GM21367 (cell line): ENCODE measurements around the gene WDR70.
"Not testable (repeated sequence)": the region's sequence is repeated elsewhere in the genome, so short reads cannot be mapped to it uniquely, and the experiment has no call there.

Experiments used
- ATAC-seq: cut with Tn5 transposase; IDR thresholded peaks from one replicate; pipeline ENCODE4 v1.9.1; 2021; ENCODE audit not compliant: unreplicated experiment

WDR70 gene

GRCh38 chr5:37787742-37788141, 408.6 kb downstream of the WDR70 start:
- no peak for ATAC-seq

GRCh38 chr5:37789991-37790390, 410.9 kb downstream of the WDR70 start:
- ATAC-seq: no peak

DNA sequence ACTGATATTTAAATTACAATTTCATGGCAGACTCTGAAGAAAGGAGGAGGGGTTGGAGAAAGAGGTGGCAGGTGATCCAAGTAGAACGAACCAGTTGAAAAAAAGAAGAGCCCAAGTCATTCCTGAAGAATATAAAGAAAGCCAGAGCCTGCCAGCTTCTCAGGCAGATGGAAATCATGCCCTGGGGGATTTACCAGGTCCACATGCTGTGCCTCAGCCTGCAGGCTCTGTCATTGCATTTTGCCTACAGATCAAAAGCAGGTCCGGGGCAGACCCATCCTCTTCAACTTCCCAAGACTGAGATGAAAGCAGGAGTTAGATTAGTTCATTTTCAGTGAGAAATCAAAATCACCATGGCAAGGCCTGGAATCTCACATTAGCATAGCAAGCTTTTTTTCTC, 412.2 kb downstream of the WDR70 start:
- ATAC-seq: no peak

DNA sequence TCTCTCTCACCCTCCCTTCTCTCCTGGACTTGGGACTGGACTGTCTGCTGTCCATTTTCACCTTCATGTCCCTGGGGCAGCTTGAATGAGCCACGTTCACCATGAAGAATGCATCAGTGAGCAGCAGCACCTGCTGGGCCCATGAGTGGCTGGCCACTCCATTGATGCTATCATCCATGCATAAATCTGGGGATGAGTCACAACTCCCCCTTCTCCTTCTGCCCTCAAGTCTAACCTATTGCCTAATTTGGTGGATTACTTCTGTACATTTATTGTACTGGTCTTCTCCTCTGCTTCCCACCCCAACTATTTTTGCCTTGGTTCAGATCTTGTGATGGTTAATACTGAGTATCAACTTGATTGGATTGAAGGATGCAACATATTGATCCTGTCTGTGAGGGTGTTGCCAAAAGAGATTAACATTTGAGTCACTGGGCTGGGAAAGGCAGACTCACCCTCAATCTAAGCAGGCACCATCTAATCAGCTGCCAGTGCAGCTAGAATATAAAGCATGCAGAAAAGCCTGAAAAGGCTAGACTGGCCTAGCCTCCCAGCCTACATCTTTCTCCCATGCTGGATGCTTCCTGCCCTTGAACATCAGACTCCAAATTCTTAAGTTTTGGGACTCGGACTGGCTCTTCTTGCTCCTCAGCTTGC, 414.0 kb downstream of the WDR70 start:
- ATAC-seq: no peak

DNA sequence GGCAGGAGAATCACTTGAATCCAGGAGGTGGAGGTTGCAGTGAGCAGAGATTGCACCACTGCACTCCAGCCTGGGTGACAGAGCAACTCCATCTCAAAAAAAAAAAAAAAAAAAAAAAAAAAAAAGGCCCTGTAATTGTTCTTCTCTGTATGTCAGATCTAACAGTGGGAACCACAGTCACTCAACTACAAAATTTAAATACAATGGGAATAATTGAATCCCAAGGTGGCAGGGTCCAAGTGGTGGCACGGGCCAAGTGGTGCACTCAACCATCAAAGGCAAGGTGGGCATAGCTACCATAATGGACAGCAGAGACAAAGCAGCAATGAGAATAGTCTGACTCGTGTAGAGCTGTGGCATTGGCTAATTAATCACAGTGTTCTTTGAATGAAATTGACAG, 416.2 kb downstream of the WDR70 start:
- not testable (repeated sequence) for ATAC-seq

DNA sequence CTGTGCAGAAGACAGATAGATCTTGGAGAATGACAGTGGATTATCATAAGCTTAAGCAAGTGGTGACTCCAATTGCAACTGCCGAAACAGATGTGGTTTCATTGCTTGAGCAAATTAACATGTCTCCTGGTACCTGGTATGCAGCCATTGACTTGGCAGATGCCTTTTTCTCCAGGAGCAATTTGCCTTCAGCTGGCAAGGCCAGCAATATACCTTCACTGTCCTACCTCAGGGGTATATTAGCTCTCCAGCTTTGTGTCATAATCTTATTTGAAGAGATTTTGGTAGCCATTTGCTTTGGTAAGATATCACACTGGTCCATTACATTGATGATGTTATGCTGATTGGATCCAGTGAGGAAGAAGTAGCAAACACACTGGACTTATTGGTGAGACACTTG, 417.3 kb downstream of the WDR70 start:
- not testable (repeated sequence) for ATAC-seq

- no peak for ATAC-seq
These were observed 420.8 kb downstream of the WDR70 start for GRCh38 chr5:37799865-37800421.

GRCh38 chr5:37801521-37801920, 422.4 kb downstream of the WDR70 start:
- no peak for ATAC-seq
